Fibroblast of villous mesenchyme (primary cell): ENCODE results near the gene ABCC1. TPM values are rescaled to one million over a fixed set of nuclear protein-coding genes. Genes with fewer than 3 reads are reported as not detected.

ENCODE experiments used
- DNase-seq: peaks from one replicate; pipeline ENCODE4 v3.0.0-alpha.2; 2010; ENCODE audit warnings: low read depth
- H3K4me3 ChIP-seq: 2 replicates; pipeline ENCODE4 v1.5.1; 2011; ENCODE audit warnings: low read depth, mild to moderate bottlenecking, low read length
- total RNA-seq: library from RNA; depleted of rRNA; stranded (reverse); fragments of >200 nt; gene quantifications from 2 replicates; pipeline ENCODE4 v1.2.3, GENCODE V29; 2012
- TF ChIP-seq, protein P1 (sequence below): IDR thresholded peaks from 2 replicates; pipeline ENCODE4 v1.5.1; 2012; ENCODE audit warnings: low read depth, mild to moderate bottlenecking, low read length; ENCODE audit not compliant: insufficient read depth

ABCC1 gene
- total RNA-seq, 1 donor, result 34.1 TPM

DNA sequence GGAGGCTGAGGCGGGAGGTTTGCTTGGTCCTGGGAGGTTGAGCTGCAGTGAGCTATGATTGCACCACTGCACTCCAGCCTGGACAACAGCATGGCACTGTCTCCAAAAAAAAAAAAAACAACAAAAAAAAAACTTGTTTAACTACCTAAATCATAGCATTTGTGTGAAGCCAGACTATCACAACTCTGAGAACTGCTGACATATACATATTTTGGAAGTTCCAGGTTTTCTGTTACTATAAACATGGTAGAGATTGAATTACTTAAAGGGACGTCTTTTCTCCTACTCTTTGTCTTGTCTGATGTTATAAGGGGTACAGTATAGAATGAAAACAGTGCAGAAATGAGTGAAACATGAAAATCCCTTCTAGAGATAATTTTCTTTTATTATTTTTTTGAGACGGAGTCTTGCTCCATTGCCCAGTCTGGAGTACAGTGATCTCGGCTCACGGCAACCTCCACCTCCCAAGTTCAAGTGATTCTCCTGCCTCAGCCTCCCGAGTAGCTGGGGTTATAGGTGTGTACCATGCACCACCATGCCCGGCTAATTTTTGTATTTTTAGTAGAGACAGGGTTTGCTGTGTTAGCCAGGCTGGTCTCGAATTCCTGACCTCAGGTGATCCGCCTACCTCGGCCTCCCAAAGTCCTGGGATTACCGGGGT, 18.4 kb downstream of the ABCC1 start:
- TF ChIP-seq, protein P1, sequence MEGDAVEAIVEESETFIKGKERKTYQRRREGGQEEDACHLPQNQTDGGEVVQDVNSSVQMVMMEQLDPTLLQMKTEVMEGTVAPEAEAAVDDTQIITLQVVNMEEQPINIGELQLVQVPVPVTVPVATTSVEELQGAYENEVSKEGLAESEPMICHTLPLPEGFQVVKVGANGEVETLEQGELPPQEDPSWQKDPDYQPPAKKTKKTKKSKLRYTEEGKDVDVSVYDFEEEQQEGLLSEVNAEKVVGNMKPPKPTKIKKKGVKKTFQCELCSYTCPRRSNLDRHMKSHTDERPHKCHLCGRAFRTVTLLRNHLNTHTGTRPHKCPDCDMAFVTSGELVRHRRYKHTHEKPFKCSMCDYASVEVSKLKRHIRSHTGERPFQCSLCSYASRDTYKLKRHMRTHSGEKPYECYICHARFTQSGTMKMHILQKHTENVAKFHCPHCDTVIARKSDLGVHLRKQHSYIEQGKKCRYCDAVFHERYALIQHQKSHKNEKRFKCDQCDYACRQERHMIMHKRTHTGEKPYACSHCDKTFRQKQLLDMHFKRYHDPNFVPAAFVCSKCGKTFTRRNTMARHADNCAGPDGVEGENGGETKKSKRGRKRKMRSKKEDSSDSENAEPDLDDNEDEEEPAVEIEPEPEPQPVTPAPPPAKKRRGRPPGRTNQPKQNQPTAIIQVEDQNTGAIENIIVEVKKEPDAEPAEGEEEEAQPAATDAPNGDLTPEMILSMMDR, result no peak
- DNase-seq, result no peak
- no peak overlapping the region for H3K4me3 ChIP-seq

DNA sequence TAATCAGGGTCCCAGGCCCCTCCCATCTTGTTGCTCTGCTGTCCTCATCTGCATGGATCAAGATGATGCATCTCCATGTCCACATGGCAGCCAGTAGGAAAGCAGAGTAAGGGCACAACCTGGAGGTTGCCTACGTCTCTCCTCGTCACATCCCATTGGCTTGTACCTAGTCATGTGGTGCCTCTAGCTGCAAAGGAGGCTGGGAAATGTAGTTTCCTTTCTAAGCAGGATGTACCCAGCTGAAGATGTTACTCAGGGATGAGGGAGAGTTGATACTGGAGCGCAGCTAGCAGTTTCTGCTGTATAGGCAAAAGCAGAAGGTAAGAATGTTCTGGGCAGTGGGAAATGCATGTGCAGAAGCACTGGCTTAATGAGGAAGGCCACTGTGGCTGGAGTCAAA, 20.8 kb downstream of the ABCC1 start:
- no peak for DNase-seq
- H3K4me3 ChIP-seq, result no peak overlapping the region

DNA sequence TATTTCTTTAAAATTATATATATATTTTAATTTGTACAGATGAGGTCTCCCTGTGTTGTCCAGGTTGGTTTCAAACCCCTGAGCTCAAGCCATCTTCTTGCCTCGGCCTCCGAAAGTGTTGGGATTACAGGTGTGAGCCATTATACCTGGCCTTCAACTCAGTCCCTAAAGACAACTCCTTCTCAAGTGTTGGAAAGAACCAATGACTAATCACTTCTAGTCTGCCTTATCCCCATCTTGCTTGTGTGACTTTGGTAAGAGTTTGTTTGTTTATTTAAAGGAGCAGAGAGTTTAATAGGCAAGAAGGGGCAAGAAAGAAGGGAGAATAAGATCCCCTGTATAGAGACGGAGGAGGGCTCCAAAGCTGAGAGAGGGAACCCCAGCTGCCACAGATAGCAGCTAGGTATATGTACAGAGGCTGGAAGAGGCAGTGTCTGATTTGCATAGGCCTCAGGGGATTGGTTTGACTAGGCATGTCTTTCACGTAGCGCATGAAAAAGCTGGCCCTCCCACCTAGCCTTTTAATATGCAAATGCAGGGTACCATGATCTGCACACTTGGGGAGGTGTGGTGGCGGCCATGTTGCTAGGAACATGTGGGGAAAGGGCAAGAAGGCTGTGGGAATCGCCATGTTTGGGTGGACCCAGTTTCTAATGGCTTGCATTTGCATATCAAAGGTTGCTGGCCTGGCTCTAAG, 21.5 kb downstream of the ABCC1 start:
- no peak overlapping the region for H3K4me3 ChIP-seq
- DNase-seq, result no peak
- TF ChIP-seq, protein P1, result no peak

More for the DNA sequence above, 20.8 kb downstream of the ABCC1 start:
- TF ChIP-seq, protein P1, result no peak

DNA sequence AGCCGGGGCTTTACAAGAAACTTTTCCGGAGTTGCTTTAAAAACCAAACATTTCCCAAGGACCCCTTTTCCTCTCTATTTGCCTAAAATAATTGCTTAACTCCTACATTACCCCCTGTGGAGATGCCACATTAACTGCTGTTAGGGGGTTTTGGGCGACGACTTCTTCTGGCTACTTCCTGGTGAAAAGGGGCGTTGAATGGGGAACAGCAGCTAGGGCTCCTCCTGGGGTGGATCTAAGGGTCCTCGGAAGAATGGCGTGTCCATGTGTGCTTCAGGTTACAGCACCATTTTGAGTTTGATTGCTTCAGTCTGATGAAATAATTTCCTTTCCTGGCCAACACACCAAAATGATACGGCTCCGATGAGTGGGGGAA, 22.0 kb downstream of the ABCC1 start:
- TF ChIP-seq, protein P1, result no peak
- H3K4me3 ChIP-seq, result no peak overlapping the region
- no peak for DNase-seq

DNA sequence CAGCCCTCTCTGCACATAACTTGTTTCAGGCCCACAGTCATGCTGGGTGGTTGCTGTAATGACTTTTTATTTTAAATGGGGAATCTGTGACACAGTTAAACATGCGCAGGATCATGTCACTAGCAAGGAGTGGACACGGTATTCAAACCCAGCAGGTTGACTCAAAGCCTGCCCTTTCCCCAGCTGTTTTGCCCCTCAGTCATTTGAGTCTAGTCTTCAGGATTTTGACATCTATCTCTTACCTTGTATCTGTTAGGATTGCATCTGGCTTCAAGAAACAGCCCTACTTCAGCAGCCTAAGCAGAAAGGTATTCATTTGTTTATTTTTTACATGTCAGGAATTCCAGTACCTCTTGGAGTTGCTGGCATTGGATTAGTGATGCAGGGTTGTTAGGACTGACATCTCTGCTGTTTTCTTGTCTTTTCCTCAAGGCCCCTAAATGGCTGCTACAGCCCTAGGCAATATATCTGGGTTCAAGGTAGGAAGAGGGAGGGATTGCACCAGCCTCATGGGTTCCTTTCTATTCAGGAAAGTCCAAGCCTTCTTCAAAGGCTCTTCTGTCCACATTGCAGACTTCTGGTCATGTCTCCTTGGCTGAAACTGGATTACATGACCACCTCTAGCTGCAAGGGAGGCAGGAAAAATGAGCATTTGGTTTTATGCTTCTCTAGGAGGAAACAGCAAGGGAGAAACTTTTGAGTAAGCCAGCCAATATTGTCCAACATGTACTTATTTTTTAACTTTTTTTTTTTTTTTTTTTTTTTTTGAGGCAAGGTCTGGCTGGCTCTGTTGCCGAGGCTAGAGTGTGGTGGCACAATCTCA, 22.8 kb downstream of the ABCC1 start:
- TF ChIP-seq, protein P1, result no peak
- DNase-seq, result no peak
- H3K4me3 ChIP-seq, result no peak overlapping the region

DNA sequence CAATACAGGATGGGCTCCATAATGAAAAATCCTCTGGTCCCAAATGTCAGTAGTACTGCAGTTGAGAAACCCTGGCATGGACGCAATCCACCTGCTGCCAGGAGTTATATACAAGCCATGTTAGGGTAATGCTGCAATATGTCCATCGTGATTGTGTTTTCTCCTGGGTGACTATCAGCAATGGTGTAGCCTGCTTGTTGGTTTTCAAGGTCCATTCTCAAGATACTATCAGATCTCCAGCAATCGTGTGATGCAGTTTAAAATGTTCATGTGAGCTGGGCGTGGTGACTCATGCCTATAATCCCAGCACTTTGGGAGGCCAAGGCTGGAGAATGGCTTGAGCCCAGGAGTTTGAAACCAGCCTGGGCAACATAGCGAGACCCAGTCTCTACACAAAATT, 24.0 kb downstream of the ABCC1 start:
- TF ChIP-seq, protein P1, result no peak
- DNase-seq, result peak; percentile 77
- H3K4me3 ChIP-seq, result no peak overlapping the region
